CD4-positive, alpha-beta T cell (primary cell): ENCODE measurements around the gene SMIM44. TPM values are rescaled to one million over a fixed set of nuclear protein-coding genes. Genes with fewer than 3 reads are reported as not detected.

Experiments used
- ATAC-seq: fragments of 200-7000 bp; cut with Tn5 transposase; one replicate; pipeline ENCODE4 v1.10.0; 2022; ENCODE audit warnings: mild to moderate bottlenecking; ENCODE audit not compliant: poor library complexity
- CTCF ChIA-PET: fragments of 350-600 bp; sonication (Branson Sonifier 250); formaldehyde crosslinking; loops from one replicate; lab custom pipeline; 2021; ENCODE audit warnings: antibody characterized with exemption, inconsistent platforms; lab: Charles Lee
- POLR2A ChIA-PET: fragments of 350-600 bp; sonication (Branson Sonifier 250); formaldehyde crosslinking; loops from one replicate; lab custom pipeline; 2021; ENCODE audit warnings: antibody characterized with exemption, inconsistent platforms; lab: Charles Lee
- DNase-seq, 14 experiments: peaks; one replicate each; pipeline ENCODE4 v3.0.0-alpha.2; 2013 to 2020; ENCODE audit warnings: mixed read lengths in 2 of 14
- H3K27ac ChIP-seq, 2 donors: one replicate each; pipeline versions ENCODE4 v1.5.1 to v1.7.0; 2013; ENCODE audit warnings: low read length in 2 of 2, low read depth in 1 of 2, mild to moderate bottlenecking in 1 of 2
- H3K27me3 ChIP-seq, 2 experiments: 1 replicate in 1 of 2; 2 replicates in 1 of 2; pipeline versions ENCODE4 v1.6.1 to v1.7.0; 2013; ENCODE audit warnings: low read length in 2 of 2, control low read depth in 1 of 2, mild to moderate bottlenecking in 1 of 2, moderate library complexity in 1 of 2; ENCODE audit not compliant: insufficient read depth in 2 of 2, control insufficient read depth in 1 of 2
- H3K36me3 ChIP-seq: one replicate; pipeline ENCODE4 v1.6.1; 2013; ENCODE audit warnings: low read length, control low read depth; ENCODE audit not compliant: insufficient read depth
- H3K4me1 ChIP-seq: one replicate; pipeline ENCODE4 v1.6.1; 2013; ENCODE audit warnings: low read length, control low read depth; ENCODE audit not compliant: insufficient read depth
- H3K4me3 ChIP-seq: one replicate; pipeline ENCODE4 v1.5.1; 2013; ENCODE audit warnings: mild to moderate bottlenecking, low read length, moderate library complexity
- H3K9me3 ChIP-seq, 2 experiments: 1 replicate in 1 of 2; 2 replicates in 1 of 2; pipeline versions ENCODE4 v1.6.1 to v1.7.0; 2013; ENCODE audit warnings: low read length in 2 of 2, mild to moderate bottlenecking in 2 of 2, control low read depth in 1 of 2, moderate library complexity in 1 of 2; ENCODE audit not compliant: control insufficient read depth in 1 of 2, insufficient read depth in 1 of 2
- H3K27ac Mint-ChIP-seq: one replicate; pipeline ENCODE4 v1.8.0; 2020; ENCODE audit warnings: mixed read lengths
- H3K27me3 Mint-ChIP-seq: one replicate; pipeline ENCODE4 v1.8.0; 2021; ENCODE audit warnings: mixed read lengths
- H3K36me3 Mint-ChIP-seq: one replicate; pipeline ENCODE4 v1.8.0; 2021; ENCODE audit warnings: low read depth, mixed read lengths
- H3K4me1 Mint-ChIP-seq: one replicate; pipeline ENCODE4 v1.8.0; 2021; ENCODE audit warnings: low read depth, mixed read lengths
- H3K4me3 Mint-ChIP-seq: one replicate; pipeline ENCODE4 v1.8.0; 2020; ENCODE audit warnings: mild to moderate bottlenecking, mixed read lengths
- H3K9me3 Mint-ChIP-seq: one replicate; pipeline ENCODE4 v1.8.0; 2020; ENCODE audit warnings: mixed read lengths
- CTCF ChIP-seq: fragments of 200-600 bp; IDR thresholded peaks from one replicate; pipeline ENCODE4 v1.8.0; 2022; ENCODE audit warnings: antibody characterized with exemption, mild to moderate bottlenecking
- intact Hi-C, 2 experiments: fragments of 100-400 bp; cut with DNase I in 1 of 2; cut with micrococcal nuclease in 1 of 2; formaldehyde crosslinking; loops; one replicate each; pipeline versions ENCODE4 v1.15.1 to v1.9.0; 2023 to 2025; cut with DNase I, micrococcal nuclease
- total RNA-seq, 174 experiments: library from RNA in 2 of 174; stranded (reverse) in 2 of 174; gene quantifications; one replicate each; pipeline ENCODE4 v1.2.3 and lab custom pipeline; 2021 to 2026

Gene SMIM44
- total RNA-seq, 2 experiments from 2014 or later = not detected

- Mint-ChIP-seq H3K9me3 (no peaks in the 10 kb centered on the region), H3K4me1 (peaks cover 48% of the 10 kb centered on the region), H3K4me3 (no peak overlapping the region), H3K27me3 (no peaks in the 10 kb centered on the region), H3K27ac (peak overlapping the region; percentile 30), H3K36me3 (peaks cover 10% of the 10 kb centered on the region)
- Histone ChIP-seq H3K4me1 (peaks cover 42% of the 10 kb centered on the region), H3K9me3 (no peaks in the 10 kb centered on the region), H3K27ac (no peak overlapping the region), H3K36me3 (peaks cover 30% of the 10 kb centered on the region), H3K4me3 (no peak overlapping the region), H3K27me3 (no peaks in the 10 kb centered on the region)
- intact Hi-C loops = no loop called here
- no peak for TF ChIP-seq CTCF
- DNase-seq = no peak
- no peak for ATAC-seq
- POLR2A ChIA-PET = no interaction called here
- CTCF ChIA-PET = interaction anchor here (0.6 kb wide), 1 partner anchor 13 kb away, joined by 3 read pairs; no protein-coding TSS in a partner anchor
Observed at GRCh38 chr19:3517638-3518037, 34.4 kb upstream of the SMIM44 start.

- ChIA-PET POLR2A (interaction anchor here (1.0 kb wide), 1 partner anchor 10 kb away, joined by 3 read pairs; the partner anchor contains the start of gene FZR1), CTCF (no interaction called here)
- intact Hi-C loops = no loop called here
- ATAC-seq = peak; percentile 90
- H3K36me3 ChIP-seq = peaks cover 24% of the 10 kb centered on the region
- H3K27me3 ChIP-seq = no peaks in the 10 kb centered on the region
- H3K27me3 Mint-ChIP-seq = no peaks in the 10 kb centered on the region
- peaks cover 48% of the 10 kb centered on the region for H3K4me1 Mint-ChIP-seq
- no peaks in the 10 kb centered on the region for H3K9me3 Mint-ChIP-seq
- no peaks in the 10 kb centered on the region for H3K9me3 ChIP-seq
- H3K36me3 Mint-ChIP-seq = peaks cover 18% of the 10 kb centered on the region
- peak overlapping the region; percentile 84 for H3K27ac Mint-ChIP-seq
- peak overlapping the region; percentile 23 for H3K4me3 Mint-ChIP-seq
- TF ChIP-seq CTCF = no peak
- peak in 13 of 14 experiments; percentile 27 to 75 (median 49) for DNase-seq
- H3K27ac ChIP-seq = no peak overlapping the region
- H3K4me3 ChIP-seq = no peak overlapping the region
- H3K4me1 ChIP-seq = peaks cover 50% of the 10 kb centered on the region
Observed at GRCh38 chr19:3516675-3517207, 33.5 kb upstream of the SMIM44 start.

DNA sequence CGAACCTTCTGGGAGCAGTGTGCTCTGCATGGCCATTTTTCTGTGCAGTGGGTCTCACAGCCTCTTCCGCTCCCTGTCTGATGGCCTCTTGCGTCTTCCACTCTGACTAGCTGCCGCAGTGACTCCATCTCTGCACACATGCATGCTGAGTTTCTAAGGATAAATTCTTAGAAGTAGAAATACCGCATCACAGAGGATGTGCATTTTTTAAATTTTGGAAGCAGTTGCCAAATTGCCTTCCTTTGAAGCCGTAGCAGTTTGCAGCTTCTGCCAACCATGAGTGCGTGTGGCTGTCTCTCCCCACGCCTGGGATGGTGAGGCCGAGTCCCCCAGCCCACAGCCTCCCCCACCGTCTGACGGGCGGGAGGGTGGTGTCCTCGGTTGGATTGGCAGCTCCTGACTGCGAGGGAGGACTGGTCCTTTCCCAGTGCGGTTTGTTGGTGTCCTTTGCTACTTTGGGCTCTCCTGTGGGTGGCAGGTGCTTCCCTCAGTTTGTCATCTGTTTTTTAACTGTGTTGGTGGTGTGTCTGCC lies 32.7 kb upstream of the SMIM44 start:
- peak overlapping the region; percentile 84 for H3K27ac Mint-ChIP-seq
- Histone ChIP-seq H3K4me1 (peaks cover 57% of the 10 kb centered on the region), H3K36me3 (peaks cover 29% of the 10 kb centered on the region), H3K27me3 (no peaks in the 10 kb centered on the region), H3K4me3 (no peak overlapping the region), H3K9me3 (no peaks in the 10 kb centered on the region), H3K27ac (no peak overlapping the region)
- no peaks in the 10 kb centered on the region for H3K27me3 Mint-ChIP-seq
- H3K36me3 Mint-ChIP-seq = peaks cover 14% of the 10 kb centered on the region
- POLR2A ChIA-PET = interaction anchor here (1.0 kb wide), 1 partner anchor 10 kb away, joined by 3 read pairs; the partner anchor contains the start of gene FZR1
- peaks cover 45% of the 10 kb centered on the region for H3K4me1 Mint-ChIP-seq
- intact Hi-C loops = no loop called here
- no peak for DNase-seq
- CTCF ChIA-PET = no interaction called here
- no peaks in the 10 kb centered on the region for H3K9me3 Mint-ChIP-seq
- TF ChIP-seq CTCF = no peak
- peak overlapping the region; percentile 3 for H3K4me3 Mint-ChIP-seq
- no peak for ATAC-seq
